Neuron (in vitro differentiated cells): ENCODE results near the gene NOP56.

ENCODE experiments used
- H2AFZ ChIP-seq: one replicate; pipeline ENCODE4 v1.6.1; 2013; ENCODE audit warnings: low read depth, mild to moderate bottlenecking, inconsistent platforms, low read length, moderate library complexity
- H3K27me3 ChIP-seq: one replicate; pipeline ENCODE4 v1.6.1; 2013; ENCODE audit warnings: low read length; ENCODE audit not compliant: insufficient read depth
- H3K36me3 ChIP-seq: one replicate; pipeline ENCODE4 v1.6.1; 2013; ENCODE audit warnings: low read length; ENCODE audit not compliant: insufficient read depth
- H3K4me1 ChIP-seq: one replicate; pipeline ENCODE4 v1.6.1; 2013; ENCODE audit warnings: low read length; ENCODE audit not compliant: insufficient read depth
- H3K4me3 ChIP-seq: 2 replicates; pipeline ENCODE4 v1.5.1; 2013; ENCODE audit warnings: mild to moderate bottlenecking, low read length, moderate library complexity
- H3K9me3 ChIP-seq: one replicate; pipeline ENCODE4 v1.6.1; 2013; ENCODE audit warnings: low read length

Gene NOP56

GRCh38 chr20:2706688-2707352 lies 54.4 kb downstream of the NOP56 start:
- H3K36me3 ChIP-seq: no peaks in the 10 kb centered on the region
- H3K9me3 ChIP-seq: no peaks in the 10 kb centered on the region
- no peak overlapping the region for H3K4me3 ChIP-seq
- no peaks in the 10 kb centered on the region for H3K27me3 ChIP-seq
- no peak overlapping the region for H2AFZ ChIP-seq
- no peaks in the 10 kb centered on the region for H3K4me1 ChIP-seq

DNA sequence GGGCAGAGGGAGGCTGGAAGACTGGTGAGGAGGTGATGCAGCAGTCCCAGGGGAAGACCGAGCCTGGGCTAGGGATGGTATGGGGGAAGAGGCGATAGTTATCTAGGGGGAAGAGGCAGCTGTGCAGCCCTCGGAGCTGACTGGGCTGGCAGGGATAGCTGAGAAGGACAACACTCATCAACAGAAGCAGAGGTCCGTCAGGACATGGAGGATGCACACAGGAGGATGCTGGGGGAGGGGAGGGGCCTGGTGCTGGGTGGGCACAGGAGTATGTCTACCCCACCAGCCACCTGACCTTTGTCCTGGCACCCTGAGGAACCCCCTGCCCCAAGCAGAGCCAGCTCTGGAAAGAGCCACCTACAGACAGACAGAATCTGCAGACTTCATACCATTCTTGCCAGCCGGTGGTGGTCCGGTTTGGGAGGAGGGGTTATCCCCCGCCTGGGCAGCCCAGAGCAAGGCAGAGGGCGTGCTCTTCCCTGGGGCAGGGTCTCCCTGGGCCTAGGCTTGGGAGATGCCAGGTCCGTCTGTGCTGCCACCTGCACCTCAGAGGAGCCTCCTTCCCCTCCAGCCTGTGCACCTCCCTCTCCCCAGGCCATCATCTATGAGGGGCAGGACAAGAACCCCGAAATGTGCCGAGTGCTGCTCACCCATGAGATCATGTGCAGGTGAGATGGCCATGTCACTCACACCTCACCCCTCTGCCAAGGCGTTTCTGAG lies 55.1 kb downstream of the NOP56 start:
- Histone ChIP-seq H3K27me3 (no peaks in the 10 kb centered on the region), H3K4me1 (no peaks in the 10 kb centered on the region), H3K36me3 (no peaks in the 10 kb centered on the region), H3K9me3 (no peaks in the 10 kb centered on the region), H2AFZ (no peak overlapping the region), H3K4me3 (no peak overlapping the region)
